Measurements from ENCODE around the gene SYNE2. TPM values are rescaled to one million over a fixed set of nuclear protein-coding genes. Genes with fewer than 3 reads are reported as not detected.
"Not testable (repeated sequence)": the region's sequence is repeated elsewhere in the genome, so short reads cannot be mapped to it uniquely, and the experiment has no call there.

Gene SYNE2
- polyA plus RNA-seq, 3 donors, result 99.9 to 107 (median 102) TPM

DNA sequence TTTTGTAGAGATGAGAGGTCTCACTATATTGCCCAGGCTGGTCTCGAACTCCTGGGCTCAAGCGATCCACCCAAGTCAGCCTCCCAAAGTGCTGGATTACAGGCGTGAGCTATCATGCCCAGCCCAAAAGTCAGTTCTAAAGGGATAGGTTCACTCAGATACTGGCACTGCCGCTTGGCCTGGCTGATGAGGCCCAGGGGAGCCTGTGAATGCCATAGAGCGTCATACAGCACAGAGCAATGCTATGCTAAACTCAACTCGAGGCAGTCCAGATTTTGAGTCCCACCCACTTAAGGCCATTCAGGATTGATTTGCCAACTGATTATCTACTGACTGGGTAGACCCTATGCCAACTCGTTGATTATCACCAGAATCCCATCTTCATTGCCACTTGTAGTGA is 262.0 kb downstream of the SYNE2 start:
- DNase-seq (ENCODE audit: low read depth in 3 of 3, low spot score in 2 of 3), result no peak

DNA sequence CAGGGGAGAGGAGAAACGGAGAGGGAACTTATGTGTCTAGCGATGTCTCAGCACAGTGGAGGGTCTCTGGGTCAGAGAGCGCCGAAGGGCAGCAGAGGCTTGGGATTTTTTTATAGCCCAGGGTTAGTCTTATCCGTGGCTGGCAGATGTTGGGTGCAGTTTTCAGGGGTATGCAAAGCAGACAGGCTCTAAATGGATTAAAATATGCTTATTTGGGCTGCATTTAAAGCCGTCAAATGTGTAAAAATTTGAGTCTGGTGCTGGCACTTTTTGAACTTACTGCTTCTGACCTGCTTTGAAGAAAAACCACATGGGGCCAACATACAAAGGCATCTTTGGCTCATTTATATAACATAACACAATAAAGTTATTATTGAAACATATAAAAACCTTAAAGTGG is 262.6 kb downstream of the SYNE2 start:
- no peak for DNase-seq (ENCODE audit: low read depth in 3 of 3, low spot score in 2 of 3)

DNA sequence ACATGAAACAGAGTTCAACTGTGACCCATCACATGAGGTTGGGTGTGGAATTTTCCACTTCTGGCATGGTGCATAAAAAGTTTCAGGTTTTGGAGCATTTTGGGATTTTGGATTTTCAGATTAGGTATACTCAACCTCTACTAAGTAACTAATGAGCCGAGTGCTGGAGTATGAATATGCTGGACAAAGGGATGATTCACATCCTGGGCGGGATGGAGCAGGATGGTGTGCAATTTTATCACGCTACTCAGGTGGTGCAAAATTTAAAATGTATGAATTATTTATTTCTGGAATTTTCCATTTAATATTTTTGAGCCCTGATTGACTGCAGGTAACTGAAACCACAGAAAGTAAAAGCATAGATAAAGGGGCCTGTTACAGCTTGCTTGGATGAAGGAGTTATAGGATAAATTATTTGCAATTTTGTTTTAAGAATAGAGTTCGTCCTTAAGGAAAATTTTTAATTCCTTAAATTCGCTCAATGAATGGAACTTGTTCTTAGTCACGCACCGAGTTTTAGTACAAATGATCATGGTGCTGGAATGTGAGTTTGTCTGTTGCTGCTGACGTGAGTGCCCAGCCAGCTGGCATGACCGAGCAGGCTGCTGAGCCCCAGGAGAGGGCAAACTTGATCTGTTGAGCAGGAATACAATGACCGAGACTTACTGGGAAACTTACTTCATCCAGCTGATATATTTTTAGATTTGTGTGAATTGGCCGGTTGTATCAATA is 265.0 kb downstream of the SYNE2 start:
- DNase-seq (ENCODE audit: low read depth in 3 of 3, low spot score in 2 of 3), result no peak

DNA sequence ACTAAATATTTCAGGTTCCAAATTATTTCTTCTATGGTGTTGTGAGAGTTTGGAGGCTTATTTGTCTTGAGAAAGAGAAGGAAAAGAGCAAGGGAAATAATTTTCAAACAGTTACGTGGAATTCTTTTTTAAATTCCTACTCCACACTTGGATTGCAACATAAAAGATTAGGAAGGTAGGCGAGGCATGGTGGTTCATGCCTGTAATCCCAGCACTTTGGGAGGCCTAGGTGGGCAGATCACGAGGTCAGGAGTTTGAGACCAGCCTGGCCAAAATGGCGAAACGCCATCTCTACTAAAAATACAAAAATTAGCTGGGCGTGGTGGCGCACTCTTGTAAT is 265.6 kb downstream of the SYNE2 start:
- DNase-seq (ENCODE audit: low read depth in 3 of 3, low spot score in 2 of 3), result not testable (repeated sequence)

GRCh38 chr14:64118892-64119291 is 266.1 kb downstream of the SYNE2 start:
- DNase-seq (ENCODE audit: low read depth in 3 of 3, low spot score in 2 of 3), result no peak

DNA sequence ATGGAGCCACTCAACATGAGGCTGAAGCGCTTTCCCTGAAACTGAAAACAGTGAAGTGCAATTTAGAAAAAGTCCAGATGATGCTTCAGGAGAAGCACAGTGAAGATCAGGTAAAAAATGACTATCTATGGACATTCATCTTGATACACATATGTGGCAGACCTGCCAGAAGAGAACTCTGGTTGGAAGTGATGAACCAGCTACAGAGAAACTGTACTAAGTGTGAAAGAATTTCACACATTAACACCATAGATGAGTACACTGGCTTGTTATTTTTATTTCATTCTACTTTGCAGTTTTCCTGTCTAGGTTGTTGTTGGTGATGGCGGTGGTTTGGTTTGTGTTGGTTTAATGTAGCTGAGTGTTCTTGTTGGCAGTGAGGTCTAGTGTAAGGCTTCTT is 266.7 kb downstream of the SYNE2 start:
- DNase-seq (ENCODE audit: low read depth in 3 of 3, low spot score in 2 of 3), result no peak

DNA sequence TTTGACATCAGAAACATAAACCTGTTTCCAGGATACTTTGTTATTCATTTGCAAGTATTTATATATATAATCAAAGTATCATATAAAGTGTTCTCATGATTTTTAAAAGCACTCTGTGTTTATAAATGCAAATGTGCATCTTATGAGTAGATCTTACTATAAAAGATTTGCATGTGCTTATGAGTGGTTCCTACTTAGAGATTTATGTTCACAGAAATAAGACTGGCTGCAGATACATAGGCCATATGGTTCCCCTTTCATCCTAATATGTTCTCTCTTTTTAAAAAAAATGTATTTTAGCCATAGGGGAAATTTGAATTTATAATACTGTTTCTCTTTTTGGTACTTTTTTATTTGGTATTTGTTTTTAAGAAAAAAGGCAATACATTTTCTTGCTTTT is 267.2 kb downstream of the SYNE2 start:
- no peak for DNase-seq (ENCODE audit: low read depth in 3 of 3, low spot score in 2 of 3)

GRCh38 chr14:64123241-64123822 is 270.5 kb downstream of the SYNE2 start:
- DNase-seq (ENCODE audit: low read depth in 3 of 3, low spot score in 2 of 3), result no peak

DNA sequence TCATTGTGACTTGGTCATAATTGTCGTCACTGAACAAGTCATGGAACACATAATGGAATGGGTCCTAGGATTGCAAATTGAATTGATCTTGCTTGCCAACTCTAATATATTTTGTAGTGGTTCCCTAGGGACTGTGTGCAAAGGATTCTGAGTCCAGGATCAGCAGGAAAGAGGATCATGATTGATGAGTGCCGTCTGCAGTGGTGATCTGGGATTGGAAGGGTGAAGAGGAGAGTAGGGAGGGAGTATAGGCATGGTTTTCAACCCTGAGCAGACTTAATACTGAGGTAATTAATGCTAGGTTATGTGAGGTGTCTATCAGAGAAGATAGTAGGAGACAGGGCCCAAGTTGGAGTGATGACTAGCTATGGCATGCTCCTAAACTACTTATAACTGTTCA is 272.5 kb downstream of the SYNE2 start:
- DNase-seq (ENCODE audit: low read depth in 3 of 3, low spot score in 2 of 3), result no peak

- DNase-seq (ENCODE audit: low read depth in 3 of 3, low spot score in 2 of 3), result no peak
These were observed 273.7 kb downstream of the SYNE2 start for GRCh38 chr14:64126548-64126947.

- no peak for DNase-seq (ENCODE audit: low read depth in 3 of 3, low spot score in 2 of 3)
These were observed 285.0 kb downstream of the SYNE2 start for GRCh38 chr14:64137657-64138290.

DNA sequence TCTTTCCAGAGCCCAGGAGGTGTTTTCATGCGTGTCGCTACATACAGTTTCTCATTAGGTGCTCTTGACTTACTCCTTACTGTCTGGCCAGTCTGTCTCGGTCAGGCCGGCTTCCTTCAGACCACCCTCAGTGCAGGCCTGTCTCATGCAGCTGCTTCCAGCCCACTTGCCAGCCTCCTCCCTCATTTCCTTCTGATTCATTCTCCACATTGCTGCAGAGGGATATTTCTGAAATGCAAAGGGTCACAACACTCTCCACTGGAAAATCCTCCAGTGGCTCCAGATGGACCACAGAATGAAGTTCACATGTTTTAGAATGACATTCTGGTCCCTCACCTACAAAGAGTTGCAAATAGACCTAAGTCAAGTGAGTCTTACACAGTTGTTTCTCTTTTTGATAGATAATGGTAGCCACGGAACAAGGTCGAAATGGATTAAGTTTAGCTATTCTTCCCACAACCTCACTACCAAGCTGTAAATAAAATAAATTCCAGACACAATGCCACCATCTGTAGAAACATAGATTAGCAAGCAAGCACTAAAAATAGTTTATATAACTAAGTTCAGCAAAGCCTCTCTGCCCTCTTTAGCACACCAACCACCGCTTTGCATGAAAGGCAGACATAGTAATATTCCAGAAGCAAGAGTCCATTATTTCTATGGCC is 294.5 kb downstream of the SYNE2 start:
- DNase-seq (ENCODE audit: low read depth in 3 of 3, low spot score in 2 of 3), result no peak

DNA sequence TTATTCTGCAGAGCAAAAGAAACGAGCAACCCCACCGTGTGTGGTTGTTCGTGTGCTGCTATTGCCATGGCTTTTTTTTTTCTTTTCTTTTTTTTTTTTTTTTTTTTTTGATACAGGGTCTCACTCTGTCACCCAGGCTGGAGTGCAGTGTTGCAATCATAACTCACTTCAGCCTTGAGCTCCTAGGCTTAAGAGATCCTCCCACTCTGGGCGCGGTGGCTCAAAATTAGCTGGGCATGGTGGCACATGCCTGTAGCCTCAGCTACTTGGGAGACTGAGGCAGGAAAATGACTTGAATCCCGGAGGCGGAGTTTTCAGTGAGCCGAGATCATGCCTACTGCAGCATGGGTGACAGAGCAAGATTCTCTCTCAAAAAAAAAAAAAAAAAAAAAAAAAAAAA is 297.1 kb downstream of the SYNE2 start:
- DNase-seq (ENCODE audit: low read depth in 3 of 3, low spot score in 2 of 3), result no peak

- DNase-seq (ENCODE audit: low read depth in 3 of 3, low spot score in 2 of 3), result no peak
These were observed 305.8 kb downstream of the SYNE2 start for GRCh38 chr14:64158608-64159007.

DNA sequence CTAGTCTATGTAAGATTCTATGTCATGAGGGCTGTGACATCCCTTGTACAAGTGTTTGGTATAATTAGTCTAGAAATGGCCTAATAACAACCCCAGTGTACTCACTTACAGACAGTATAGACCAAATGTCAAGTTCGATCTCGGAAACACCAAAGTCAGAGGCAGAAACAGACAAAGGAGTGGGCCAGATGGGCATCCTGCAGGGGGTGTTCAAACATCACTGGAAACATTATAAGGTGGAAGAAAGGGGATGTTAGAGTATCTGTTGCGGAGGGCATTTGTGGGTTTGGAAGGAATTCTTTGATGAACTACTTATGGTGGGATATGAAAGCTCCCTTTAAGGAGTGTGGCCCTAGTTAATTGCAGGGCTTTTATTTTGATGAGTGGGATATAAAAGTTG is 306.8 kb downstream of the SYNE2 start:
- no peak for DNase-seq (ENCODE audit: low read depth in 3 of 3, low spot score in 2 of 3)

- DNase-seq (ENCODE audit: low read depth in 3 of 3, low spot score in 2 of 3), result no peak
These were observed 317.4 kb downstream of the SYNE2 start for GRCh38 chr14:64170181-64170580.

- DNase-seq (ENCODE audit: low read depth in 3 of 3, low spot score in 2 of 3), result no peak
These were observed 322.3 kb downstream of the SYNE2 start for GRCh38 chr14:64174922-64175782.

- no peak for DNase-seq (ENCODE audit: low read depth in 3 of 3, low spot score in 2 of 3)
These were observed 323.5 kb downstream of the SYNE2 start for GRCh38 chr14:64176330-64176729.

DNA sequence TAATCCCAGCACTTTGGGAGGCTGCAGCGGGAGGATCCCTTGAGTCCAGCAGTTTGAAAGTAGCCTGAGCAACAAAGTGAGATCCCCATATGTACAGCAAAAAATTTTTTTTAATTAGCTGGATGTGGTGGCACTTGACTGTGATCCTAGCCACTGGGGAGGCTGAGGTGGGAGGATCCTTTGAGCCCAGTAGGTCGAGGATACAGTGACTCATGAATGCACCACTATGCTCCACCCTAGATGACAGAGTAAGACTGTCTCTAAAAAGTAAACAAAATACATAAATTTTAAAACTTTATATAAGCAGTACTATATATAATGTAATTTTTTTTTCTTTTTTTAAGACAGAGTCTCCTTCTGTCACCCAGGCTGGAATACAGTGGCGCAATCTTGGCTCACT is 326.0 kb downstream of the SYNE2 start:
- no peak for DNase-seq (ENCODE audit: low read depth in 3 of 3, low spot score in 2 of 3)

DNA sequence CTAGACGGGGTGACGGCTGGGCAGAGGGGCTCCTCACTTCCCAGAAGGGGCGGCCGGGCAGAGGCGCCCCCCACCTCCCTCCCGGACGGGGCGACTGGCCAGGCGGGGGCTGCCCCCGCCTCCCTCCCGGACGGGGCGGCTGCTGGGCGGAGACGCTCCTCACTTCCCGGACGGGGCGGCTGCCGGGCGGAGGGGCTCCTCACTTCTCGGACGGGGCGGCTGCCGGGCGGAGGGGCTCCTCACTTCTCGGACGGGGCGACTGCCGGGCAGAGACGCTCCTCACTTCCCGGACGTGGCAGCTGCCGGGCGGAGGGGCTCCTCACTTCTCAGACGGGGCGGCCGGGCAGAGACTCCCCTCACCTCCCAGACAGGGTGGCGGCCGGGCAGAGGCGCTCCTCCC is 330.1 kb downstream of the SYNE2 start:
- not testable (repeated sequence) for DNase-seq (ENCODE audit: low read depth in 3 of 3, low spot score in 2 of 3)

All from right renal cortex interstitium (tissue), 3 donors.